ENCODE data around the gene PPARA.

Gene PPARA

DNA sequence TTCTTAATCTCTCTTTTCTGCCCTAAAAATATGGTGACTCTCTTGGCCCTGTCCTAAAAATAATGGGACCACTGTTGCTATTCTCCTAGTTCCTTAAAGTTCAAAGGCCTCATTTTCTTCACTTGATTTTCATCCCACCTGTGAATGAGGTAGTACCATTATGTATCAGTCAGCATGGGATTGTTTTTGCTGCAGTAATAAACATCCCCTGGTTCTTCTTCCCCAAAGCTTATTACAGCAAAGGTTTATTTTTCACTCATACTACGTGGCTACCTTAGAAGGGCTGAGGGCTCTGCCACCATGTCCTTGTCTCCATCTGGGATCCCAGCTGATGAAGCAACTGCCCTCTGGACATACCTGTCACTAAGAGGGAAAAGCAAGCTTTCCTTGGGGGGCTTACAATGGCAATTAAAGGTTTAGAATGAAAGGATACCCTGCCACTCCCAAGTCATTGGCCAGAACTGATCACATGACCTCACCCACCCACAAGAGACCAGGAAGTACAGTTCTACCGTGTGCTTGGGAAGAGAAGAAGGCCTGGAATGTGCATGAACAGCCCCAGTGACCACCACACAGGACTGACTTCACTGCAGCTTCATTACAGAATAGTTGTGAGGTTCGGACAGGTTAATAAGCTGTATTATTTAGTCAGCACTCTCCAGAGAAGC is 125.3 kb downstream of the PPARA start:
- no peak for DNase-seq (ENCODE audit: low read depth)
- TF ChIP-seq, protein P1, sequence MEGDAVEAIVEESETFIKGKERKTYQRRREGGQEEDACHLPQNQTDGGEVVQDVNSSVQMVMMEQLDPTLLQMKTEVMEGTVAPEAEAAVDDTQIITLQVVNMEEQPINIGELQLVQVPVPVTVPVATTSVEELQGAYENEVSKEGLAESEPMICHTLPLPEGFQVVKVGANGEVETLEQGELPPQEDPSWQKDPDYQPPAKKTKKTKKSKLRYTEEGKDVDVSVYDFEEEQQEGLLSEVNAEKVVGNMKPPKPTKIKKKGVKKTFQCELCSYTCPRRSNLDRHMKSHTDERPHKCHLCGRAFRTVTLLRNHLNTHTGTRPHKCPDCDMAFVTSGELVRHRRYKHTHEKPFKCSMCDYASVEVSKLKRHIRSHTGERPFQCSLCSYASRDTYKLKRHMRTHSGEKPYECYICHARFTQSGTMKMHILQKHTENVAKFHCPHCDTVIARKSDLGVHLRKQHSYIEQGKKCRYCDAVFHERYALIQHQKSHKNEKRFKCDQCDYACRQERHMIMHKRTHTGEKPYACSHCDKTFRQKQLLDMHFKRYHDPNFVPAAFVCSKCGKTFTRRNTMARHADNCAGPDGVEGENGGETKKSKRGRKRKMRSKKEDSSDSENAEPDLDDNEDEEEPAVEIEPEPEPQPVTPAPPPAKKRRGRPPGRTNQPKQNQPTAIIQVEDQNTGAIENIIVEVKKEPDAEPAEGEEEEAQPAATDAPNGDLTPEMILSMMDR (IDR thresholded peaks at IDR 0.05; ENCODE audit: low read length, missing control alignments) = no peak
- H3K4me3 ChIP-seq (replicated peaks; ENCODE audit: low read depth, low read length) = no peak overlapping the region

DNA sequence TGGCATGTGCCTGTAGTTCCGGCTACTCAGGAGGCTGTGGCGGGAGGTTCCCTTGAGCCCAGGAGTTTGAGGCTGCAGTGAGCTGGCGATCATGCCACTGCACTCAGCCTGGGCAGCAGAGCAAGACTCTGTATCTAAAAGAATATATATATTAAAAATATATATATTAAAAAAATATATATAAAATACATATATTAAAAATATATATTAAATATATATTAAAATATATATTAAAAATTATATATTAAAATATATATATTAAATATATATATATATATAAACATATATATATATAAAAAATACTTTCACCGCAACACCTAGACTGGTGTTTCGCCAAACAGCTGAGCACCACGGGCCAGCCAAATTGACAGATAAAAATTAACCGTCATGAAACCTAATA is 126.2 kb downstream of the PPARA start:
- TF ChIP-seq, protein P1 (IDR thresholded peaks at IDR 0.05; ENCODE audit: low read length, missing control alignments) = no peak
- H3K4me3 ChIP-seq (replicated peaks; ENCODE audit: low read depth, low read length) = no peak overlapping the region
- DNase-seq (ENCODE audit: low read depth) = no peak

DNA sequence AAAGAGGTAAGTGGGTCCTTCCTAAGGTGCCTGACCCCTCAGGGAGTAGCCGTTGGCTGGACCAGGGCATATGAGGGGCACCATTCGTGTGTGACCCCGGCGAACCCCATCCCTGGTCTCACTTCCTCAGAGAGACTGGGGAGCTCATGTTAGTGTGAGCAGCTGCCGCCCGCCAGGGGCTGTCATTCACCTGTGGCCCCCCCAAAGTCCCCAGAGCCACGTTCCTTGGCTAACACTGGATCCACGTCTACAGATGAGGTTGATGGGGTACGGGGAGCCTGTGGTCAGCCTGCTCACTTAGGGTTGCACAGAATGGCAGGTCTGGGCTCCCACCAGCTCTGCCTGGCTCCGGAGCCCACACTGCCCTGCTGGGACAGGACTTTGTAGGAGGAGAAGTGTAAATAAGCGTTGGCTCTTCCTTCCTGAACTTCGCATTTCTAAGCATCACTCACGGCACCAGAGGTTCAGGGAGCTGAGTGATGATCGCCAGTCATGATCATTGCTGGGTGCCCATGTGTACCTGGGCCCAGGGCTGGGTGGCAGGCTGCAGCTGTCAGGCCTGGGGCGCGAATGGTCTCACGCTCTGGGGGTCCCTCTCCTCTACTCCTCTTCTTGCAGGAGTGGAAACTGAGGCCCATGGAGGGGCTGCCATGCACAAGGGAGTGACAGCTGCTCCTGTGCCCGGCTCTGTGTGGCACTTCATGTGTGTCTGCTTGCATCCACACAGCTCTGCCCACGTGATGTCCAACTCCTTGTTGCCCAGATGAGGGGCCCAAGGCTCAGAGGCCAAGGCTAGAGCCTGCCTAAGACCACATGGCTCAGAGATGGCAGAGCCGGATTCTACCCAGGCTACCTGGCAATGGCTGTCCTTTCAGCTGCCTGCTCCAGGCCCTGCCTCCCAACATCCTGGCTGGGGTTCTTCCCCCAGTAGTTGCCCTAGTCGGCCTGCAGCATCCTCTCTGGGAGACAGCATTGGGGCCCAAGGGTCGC is 128.6 kb downstream of the PPARA start:
- no peak overlapping the region for H3K4me3 ChIP-seq (replicated peaks; ENCODE audit: low read depth, low read length)
- TF ChIP-seq, protein P1 (IDR thresholded peaks at IDR 0.05; ENCODE audit: low read length, missing control alignments) = no peak
- no peak for DNase-seq (ENCODE audit: low read depth)

DNA sequence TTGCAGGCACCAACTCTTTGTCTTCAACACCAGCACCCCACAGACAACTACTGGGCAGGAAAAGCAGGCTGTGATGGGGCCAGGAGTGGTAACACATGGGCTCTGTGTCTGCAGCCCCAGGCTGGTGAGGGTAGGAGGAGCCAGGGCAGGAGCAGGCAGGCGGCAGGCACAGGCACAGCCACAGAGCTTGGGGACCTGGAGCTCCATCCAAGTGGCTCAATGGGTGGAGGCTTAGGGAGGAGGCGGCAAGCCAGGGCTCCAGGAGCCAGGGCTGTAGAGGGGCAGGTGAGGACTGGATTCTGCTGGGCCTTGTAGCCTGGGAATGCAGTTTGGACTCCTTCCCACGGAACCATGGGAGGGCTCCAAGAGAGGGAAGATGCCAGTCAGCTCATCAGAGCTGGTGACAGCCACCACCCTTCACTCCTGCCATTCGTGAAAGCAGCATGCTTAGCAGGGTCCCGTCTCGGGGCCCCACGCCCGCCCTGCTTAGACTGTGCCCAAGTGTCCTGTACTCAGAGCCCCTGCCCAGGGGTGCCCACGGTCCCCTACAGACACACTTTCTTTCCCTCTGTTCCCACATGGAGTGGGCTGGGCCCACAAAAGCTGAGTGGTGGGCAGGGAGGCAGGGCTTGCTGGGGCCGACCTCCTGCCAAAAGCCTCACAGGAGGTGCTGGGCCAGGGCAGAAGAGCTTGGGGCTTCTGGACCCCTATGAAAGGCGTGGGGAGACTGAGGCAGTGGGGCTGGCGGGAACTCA is 129.9 kb downstream of the PPARA start:
- no peak for DNase-seq (ENCODE audit: low read depth)
- TF ChIP-seq, protein P1 (IDR thresholded peaks at IDR 0.05; ENCODE audit: low read length, missing control alignments) = no peak
- no peak overlapping the region for H3K4me3 ChIP-seq (replicated peaks; ENCODE audit: low read depth, low read length)

DNA sequence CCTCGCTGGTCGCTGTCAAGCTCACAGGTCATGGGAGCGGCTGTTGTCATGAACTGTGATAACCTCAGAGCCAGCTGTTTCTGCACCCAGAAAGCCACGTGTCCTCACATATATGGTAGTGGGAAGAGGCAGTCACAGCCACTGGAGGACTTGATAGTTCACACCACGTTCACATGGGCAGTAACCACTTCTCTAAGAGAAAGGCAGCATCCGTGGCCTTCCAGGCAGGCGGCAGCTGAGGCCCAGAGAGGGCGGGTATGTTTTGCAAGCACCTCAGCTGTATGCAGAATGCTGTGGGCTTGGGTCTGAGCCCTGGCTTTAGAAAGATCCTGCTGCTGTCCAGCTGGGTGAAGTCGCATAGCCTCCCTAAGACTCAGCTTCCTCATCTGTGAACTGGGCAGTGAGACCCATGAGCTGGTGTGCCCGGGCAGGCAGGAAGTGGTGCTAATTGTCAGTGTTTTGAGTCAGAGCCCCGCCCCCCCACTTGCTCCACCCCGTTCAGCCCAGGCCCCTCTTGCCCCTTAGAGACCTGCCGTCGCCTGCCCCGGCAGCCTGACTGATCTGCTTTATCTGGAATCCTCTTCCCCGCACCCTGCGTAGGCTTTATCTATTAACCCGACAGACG is 130.8 kb downstream of the PPARA start:
- H3K4me3 ChIP-seq (replicated peaks; ENCODE audit: low read depth, low read length) = no peak overlapping the region
- TF ChIP-seq, protein P1 (IDR thresholded peaks at IDR 0.05; ENCODE audit: low read length, missing control alignments) = no peak
- no peak for DNase-seq (ENCODE audit: low read depth)

DNA sequence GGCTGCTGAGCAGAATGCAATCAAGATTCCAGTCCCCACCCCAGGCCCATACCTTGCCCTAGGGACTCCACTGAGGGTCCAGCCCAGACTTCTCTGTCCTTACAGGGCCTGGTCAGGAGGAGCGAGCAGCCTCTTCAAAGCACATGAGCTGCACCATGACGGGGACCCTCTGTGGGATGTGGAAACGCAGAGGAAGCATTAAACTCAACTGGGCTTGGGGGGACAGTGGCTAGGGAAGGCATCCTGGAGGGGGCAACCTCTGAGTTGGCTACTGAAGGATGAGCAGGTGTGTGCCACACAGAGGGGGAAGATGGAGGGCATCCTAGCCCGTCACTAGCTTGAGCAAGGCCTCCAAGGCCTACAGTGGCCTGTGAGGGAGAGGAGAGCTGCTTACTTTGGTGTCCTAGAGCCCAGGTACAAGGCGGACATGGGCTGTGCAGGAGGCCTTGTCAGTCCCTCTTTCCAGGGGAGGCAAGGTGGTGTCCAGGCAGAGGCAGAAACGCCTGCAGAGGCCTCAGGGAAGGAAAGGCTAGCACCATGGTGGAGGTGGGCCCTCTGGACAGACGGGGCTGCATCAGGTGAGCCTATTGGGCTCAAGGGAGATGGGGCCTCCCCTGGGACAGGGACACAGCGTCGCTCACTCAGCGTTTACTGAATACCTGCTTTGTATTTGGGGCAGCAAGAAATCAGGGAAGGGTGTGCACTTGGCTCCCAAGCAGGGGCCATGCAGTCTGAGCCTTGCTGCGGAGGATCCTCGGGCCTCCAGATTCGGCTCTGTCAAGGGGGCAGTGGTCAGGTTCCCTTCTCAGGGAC is 131.7 kb downstream of the PPARA start:
- no peak overlapping the region for H3K4me3 ChIP-seq (replicated peaks; ENCODE audit: low read depth, low read length)
- no peak for DNase-seq (ENCODE audit: low read depth)

More for the DNA sequence above, 131.7 kb downstream of the PPARA start:
- TF ChIP-seq, protein P1 (IDR thresholded peaks at IDR 0.05; ENCODE audit: low read length, missing control alignments) = no peak
